Panc1 (cell line): ENCODE results near the gene GRAMD4. TPM values are rescaled to one million over a fixed set of nuclear protein-coding genes. Genes with fewer than 3 reads are reported as not detected.

Experiments used
- ATAC-seq: fragments of 200-7000 bp; cut with Tn5 transposase; 2 replicates; pipeline ENCODE4 v1.9.1; 2020; ENCODE audit warnings: mild to moderate bottlenecking, moderate library complexity
- BruUV-seq: library from RNA; stranded (reverse); fragments of 400-500 nt; replicated peaks from 2 replicates; lab custom pipeline; 2021; lab: Mats Ljungman, UMichigan
- CTCF ChIA-PET: fragments of 300-600 bp; sonication (Branson Sonifier 250); formaldehyde crosslinking; loops from one replicate; lab custom pipeline; 2022; ENCODE audit warnings: antibody characterized with exemption; lab: Charles Lee
- POLR2A ChIA-PET: fragments of 300-600 bp; sonication (Branson Sonifier 250); formaldehyde crosslinking; loops from one replicate; lab custom pipeline; 2022; ENCODE audit warnings: antibody characterized with exemption; lab: Charles Lee
- DNase-seq: peaks from one replicate; pipeline ENCODE4 v3.0.0-alpha.2; 2010; ENCODE audit warnings: low read depth, low spot score
- H3K27ac ChIP-seq: 2 replicates; pipeline ENCODE4 v1.5.1; 2011; ENCODE audit warnings: mild to moderate bottlenecking, low read length, inconsistent platforms
- H3K27me3 ChIP-seq: fragments of 200-500 bp; sonication (Bioruptor generic); 2 replicates; pipeline ENCODE4 v1.6.0; 2014; ENCODE audit warnings: low read length, inconsistent platforms; ENCODE audit not compliant: control insufficient read depth, insufficient read depth
- H3K36me3 ChIP-seq: fragments of 200-500 bp; sonication (Bioruptor generic); 2 replicates; pipeline ENCODE4 v1.5.1; 2014; ENCODE audit warnings: inconsistent platforms, mild to moderate bottlenecking, low read length, moderate library complexity; ENCODE audit not compliant: control insufficient read depth, insufficient read depth
- H3K4me1 ChIP-seq: 2 replicates; pipeline ENCODE4 v1.5.1; 2011; ENCODE audit warnings: inconsistent platforms, mild to moderate bottlenecking, low read length, moderate library complexity; ENCODE audit not compliant: control insufficient read depth, insufficient read depth
- H3K4me3 ChIP-seq, 2 experiments: 2 replicates each; pipeline ENCODE4 v1.5.1; 2011 to 2012; ENCODE audit warnings: low read depth in 2 of 2, low read length in 2 of 2, mild to moderate bottlenecking in 2 of 2, inconsistent platforms in 1 of 2, moderate library complexity in 1 of 2
- H3K9me3 ChIP-seq: fragments of 200-500 bp; sonication (Bioruptor generic); 2 replicates; pipeline ENCODE4 v1.5.1; 2014; ENCODE audit warnings: low read depth, mild to moderate bottlenecking, inconsistent platforms, low read length, moderate library complexity; ENCODE audit not compliant: control insufficient read depth, insufficient read depth
- CTCF ChIP-seq: fragments of 450-650 bp; IDR thresholded peaks from 2 replicates; pipeline ENCODE4 v1.5.1; 2017; ENCODE audit warnings: mild to moderate bottlenecking
- POLR2AphosphoS5 ChIP-seq: IDR thresholded peaks from 2 replicates; pipeline ENCODE4 v1.6.1; 2012; ENCODE audit warnings: mild to moderate bottlenecking, low read depth, low read length, moderate library complexity
- REST ChIP-seq, 2 experiments: IDR thresholded peaks; 2 replicates each; pipeline ENCODE4 v1.6.1; 2011 to 2012; ENCODE audit warnings: low read depth in 2 of 2, control low read depth in 1 of 2, low read length in 1 of 2, mild to moderate bottlenecking in 1 of 2, moderate library complexity in 1 of 2; ENCODE audit not compliant: insufficient read depth in 1 of 2
- SIN3A ChIP-seq: IDR thresholded peaks from 2 replicates; pipeline ENCODE4 v1.6.1; 2012; ENCODE audit warnings: low read depth, mild to moderate bottlenecking, low read length, moderate library complexity, borderline replicate concordance; ENCODE audit not compliant: insufficient read depth
- TCF7L2 ChIP-seq: IDR thresholded peaks from 2 replicates; pipeline ENCODE4 v1.6.1; 2011; ENCODE audit warnings: mild to moderate bottlenecking, low read depth, low read length, inconsistent platforms
- in situ Hi-C: cut with HindIII; loops from 2 replicates; pipeline ENCODE4 v1.10.0; 2016; ENCODE audit warnings: low sequenced_read_pairs, low pct_unique_long_range_greater_than_20kb
- intact Hi-C: fragments of 100-400 bp; cut with micrococcal nuclease; formaldehyde crosslinking; loops from one replicate; pipeline ENCODE4 v1.10.0; 2022; ENCODE audit not compliant: unreplicated experiment
- total RNA-seq: library from RNA; stranded (reverse); gene quantifications from one replicate; pipeline ENCODE4 v1.2.1, GENCODE V29; 2021; ENCODE audit not compliant: unreplicated experiment

GRAMD4 gene
- total RNA-seq, 1 experiment from 2014 or later, result 30.8 TPM

- no TSS peak for BruUV-seq
- in situ Hi-C loops (no loop called here), intact Hi-C loops (no loop called here)
- Histone ChIP-seq H3K4me1 (no peaks in the 10 kb centered on the region; the same call in none of the 2 replicates), H3K9me3 (no peaks in the 10 kb centered on the region), H3K27me3 (no peaks in the 10 kb centered on the region), H3K36me3 (no peaks in the 10 kb centered on the region), H3K27ac (no peak overlapping the region), H3K4me3 (no peak overlapping the region)
- ATAC-seq (no peak), DNase-seq (no peak)
- TF ChIP-seq CTCF (no peak), TCF7L2 (no peak), SIN3A (no peak), POLR2AphosphoS5 (no peak), REST (IDR thresholded peaks at IDR 0.05; ENCODE audit: insufficient read depth in 1 of 2, low read depth in 2 of 2, low read length in 1 of 2) (no peak)
- CTCF ChIA-PET, result no interaction called here
- POLR2A ChIA-PET, result no interaction called here
These were observed 36.9 kb downstream of the GRAMD4 start for GRCh38 chr22:46656856-46657654.

GRCh38 chr22:46657655-46657953, 37.4 kb downstream of the GRAMD4 start:
- DNase-seq (no peak), ATAC-seq (no peak)
- H3K27me3 ChIP-seq, result no peaks in the 10 kb centered on the region
- H3K36me3 ChIP-seq, result no peaks in the 10 kb centered on the region
- CTCF ChIA-PET, result no interaction called here
- H3K4me3 ChIP-seq, result no peak overlapping the region
- intact Hi-C loops, result no loop called here
- H3K27ac ChIP-seq, result no peak overlapping the region
- no peaks in the 10 kb centered on the region for H3K9me3 ChIP-seq
- no peaks in the 10 kb centered on the region; the same call in none of the 2 replicates for H3K4me1 ChIP-seq
- POLR2A ChIA-PET, result no interaction called here
- TF ChIP-seq CTCF, result no peak
- no TSS peak for BruUV-seq
- in situ Hi-C loops, result no loop called here
